Ramos (cell line): ENCODE data around the gene PIGBOS1.
"Not testable (repeated sequence)": the region's sequence is repeated elsewhere in the genome, so short reads cannot be mapped to it uniquely, and the experiment has no call there.

Experiments used
- in situ Hi-C: fragments of 300-500 bp; cut with MboI; formaldehyde crosslinking; loops from one replicate; pipeline ENCODE4 v1.14.3; 2022; ENCODE audit warnings: low sequenced_read_pairs; ENCODE audit not compliant: unreplicated experiment

PIGBOS1 gene

DNA sequence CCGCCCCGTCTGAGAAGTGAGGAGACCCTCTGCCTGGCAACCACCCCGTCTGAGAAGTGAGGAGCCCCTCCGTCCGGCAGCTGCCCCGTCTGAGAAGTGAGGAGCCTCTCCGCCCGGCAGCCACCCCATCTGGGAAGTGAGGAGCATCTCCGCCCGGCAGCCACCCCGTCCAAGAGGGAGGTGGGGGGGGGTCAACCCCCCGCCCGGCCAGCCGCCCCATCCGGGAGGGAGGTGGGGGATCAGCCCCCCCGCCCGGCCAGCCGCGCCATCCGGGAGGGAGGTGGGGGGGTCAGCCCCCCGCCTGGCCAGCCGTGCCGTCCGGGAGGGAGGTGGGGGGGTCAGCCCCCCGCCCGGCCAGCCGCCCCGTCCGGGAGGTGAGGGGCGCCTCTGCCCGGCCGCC, 16.1 kb downstream of the PIGBOS1 start:
- in situ Hi-C loops, result not testable (repeated sequence)

DNA sequence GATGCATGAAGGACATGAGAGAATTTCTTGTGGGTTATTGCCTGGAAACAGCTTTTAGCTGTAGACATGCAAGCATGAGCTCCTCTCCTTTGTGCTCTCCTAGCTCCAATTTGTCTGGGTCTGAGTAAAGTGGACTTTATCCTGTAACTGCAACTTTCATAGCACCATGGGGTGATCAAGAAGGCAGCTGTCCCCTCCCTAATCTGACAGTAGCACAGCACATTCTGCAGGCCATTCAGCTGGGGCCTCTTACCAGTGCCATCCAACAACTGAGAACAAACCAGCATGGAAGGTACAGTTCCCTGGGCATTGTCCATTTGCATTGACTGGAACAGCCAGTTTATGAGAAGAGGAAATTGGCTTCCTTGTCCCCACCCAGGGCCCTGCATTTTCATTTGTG, 21.6 kb downstream of the PIGBOS1 start:
- in situ Hi-C loops, result loop anchor here (25.0 kb wide), 1 partner anchor 1210 kb away; no protein-coding TSS in a partner anchor

DNA sequence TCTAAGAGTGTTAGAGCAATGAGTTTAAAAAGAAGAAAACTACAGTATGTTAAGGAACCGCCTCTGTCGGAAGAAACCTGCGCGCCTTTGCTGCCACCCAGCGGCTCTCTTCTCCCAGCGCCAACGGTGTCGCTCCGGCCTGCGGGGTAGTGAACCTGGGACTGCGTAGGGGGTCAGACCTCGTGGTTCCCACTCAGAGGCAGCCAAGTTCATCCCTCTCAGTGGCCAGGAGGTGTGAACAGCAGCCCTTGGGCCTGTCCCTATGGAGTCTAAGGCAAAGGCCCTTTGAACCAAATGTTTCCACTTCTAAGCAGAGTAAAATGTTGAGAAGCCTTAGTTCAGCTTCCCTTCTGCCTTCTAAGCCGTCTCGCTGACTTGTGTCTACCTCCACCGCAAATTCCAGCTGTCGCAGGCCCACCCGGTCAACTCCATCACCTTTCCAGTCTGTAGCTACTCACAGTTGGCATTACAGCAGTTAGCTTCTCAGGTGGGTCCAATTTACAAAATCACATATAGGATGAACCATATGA, 28.3 kb downstream of the PIGBOS1 start:
- in situ Hi-C loops, result loop anchor here (5.0 to 25.0 kb wide), 2 partner anchors 73 to 1203 kb away; no protein-coding TSS in a partner anchor

DNA sequence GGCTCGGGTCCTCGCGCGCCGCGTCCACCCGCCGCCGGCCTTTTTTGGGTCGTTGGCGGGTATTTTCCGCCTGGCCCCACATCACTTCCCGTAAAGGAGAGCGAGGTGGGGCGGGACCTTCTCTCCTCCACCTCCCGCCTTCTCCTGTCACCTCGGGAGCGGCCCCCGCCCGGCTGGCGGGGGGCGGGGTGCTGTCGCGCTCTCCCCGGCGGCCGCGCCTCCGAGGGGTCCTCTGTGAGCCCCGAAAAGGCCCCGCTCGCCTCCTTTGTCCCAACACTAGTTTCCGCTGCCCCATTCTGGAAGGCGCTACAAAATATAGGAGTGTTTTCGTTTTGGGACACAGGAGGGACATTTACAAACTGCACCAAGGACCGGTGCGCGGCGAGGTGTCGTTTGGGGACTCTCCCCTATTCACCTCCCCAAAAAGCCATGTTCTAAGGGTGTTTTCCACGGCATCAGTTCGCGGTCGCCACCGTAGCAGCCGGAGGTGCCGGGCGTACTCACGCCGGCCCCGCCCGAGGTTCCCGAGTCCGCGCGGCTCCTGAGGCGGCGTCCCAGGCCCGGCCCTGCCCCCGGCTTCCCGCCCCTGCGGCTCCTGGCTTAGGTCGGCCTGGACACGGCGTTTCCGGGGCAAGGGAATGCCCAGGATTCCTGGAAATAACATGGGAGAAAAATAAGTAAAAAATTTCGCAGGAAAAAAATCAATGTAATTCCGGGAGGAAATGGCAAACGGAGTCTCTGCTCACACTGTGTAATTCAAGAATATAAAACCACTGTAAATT, 29.0 kb downstream of the PIGBOS1 start, which contains the start of gene RAB27A:
TSS of gene RAB27A (minus strand) at position 68 of the 782 bp plus-strand sequence. CDS start 54,879 bp downstream, outside the sequence.
- in situ Hi-C loops, result loop anchor here (5.0 to 25.0 kb wide), 2 partner anchors 73 to 1203 kb away; no protein-coding TSS in a partner anchor

DNA sequence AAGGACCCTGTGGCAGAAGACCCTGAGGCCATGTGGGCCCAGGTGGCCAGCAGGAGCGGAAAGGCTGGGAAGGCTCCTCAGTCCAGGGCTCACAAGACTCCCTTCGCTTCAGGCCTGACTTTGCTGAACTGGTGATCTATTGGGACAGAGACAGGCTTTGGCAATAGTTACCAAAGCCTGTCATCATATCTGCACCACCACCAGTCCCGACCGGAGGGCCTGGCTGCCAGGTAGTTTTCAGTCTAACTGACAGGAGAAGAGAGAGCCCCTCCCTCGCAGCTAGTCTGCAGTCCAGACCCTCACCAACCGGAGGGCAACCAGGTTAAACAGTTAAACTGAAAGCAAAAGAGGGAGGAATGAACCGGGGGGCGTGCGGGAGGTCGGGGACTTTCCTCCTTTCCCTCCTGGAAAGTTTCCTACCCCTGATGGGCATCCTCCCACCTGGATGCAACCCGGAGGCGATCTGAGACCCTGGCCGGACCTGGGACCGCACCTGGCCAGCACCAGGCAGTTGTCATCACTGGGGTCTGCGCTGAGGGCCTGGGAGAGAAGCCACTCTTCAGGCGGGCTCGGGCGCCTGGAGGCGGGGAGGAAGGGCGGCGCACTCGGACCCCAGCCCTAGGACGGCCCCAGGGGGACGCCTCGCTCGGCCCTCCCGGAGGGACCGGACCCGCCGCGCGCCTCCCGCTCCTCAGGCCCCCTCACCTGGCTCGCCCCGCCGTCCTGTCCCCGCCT, 29.7 kb downstream of the PIGBOS1 start:
- in situ Hi-C loops, result loop anchor here (25.0 kb wide), 1 partner anchor 1202 kb away; no protein-coding TSS in a partner anchor

DNA sequence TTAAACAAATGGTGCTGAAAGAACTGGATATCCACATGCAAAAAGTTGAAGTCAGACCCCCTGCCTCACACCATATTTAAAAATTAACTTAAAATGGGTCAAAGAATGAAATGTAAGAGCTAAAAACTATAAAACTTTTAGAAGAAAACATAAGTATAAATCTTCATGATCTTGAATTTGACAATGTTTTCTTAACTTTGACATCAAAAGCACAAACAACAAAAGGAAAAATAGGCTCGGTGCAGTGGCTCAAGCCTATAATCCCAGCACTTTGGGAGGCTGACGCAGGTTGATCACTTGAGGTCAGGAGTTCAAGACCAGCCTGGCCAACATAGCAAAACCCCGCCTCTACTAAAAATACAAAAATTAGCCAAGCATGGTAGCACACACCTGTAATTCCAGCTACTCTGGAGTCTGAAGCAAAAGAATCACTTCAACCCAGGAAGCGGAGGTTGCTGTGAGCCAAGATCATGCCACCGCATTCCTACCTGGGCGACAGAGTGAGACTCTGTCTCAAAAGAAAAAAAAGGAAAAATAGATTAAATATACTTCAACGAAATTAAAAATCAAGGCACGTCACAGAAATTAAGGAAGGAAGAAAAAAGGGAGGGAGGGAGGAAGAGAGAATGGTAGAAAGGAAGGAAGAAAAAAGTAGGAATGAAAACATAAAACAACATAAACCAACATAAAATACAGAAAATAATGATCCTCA, 30.8 kb downstream of the PIGBOS1 start:
- in situ Hi-C loops, result loop anchor here (25.0 kb wide), 1 partner anchor 1201 kb away; no protein-coding TSS in a partner anchor

DNA sequence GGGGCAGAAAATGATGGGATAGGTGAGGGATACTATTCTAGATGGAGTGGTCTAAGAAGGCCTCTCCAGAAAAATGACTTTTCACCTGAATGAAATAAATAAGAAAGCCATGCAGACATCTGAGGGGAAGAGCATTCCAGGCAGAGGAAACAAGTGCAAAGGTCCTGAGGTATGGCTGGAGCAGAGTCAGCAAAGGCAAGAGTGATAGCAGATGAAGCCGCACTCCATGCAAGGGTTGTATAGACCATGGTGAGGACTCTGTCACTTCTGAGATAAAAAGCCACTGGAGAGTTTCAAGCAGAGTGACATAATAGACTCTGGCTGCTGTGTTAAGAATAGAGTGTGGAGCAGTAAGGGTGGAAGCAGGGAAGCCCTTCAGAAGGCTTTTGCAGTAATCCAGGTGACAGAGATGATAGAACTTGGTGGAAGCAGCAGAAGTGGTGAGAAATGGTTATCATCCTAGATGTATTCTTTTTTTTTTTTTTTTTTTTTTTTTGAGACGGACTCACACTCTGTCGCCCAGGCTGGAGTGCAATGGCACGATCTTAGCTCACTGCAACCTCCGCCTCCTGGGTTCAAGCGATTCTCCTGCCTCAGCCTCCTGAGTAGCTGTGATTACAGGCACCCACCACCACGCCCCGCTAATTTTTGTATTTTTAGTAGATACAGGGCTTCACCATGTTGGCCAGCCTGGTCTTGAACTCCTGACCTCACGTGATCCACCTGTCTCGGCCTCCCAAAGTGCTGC, 32.3 kb downstream of the PIGBOS1 start:
- in situ Hi-C loops, result loop anchor here (25.0 kb wide), 1 partner anchor 1199 kb away; no protein-coding TSS in a partner anchor

DNA sequence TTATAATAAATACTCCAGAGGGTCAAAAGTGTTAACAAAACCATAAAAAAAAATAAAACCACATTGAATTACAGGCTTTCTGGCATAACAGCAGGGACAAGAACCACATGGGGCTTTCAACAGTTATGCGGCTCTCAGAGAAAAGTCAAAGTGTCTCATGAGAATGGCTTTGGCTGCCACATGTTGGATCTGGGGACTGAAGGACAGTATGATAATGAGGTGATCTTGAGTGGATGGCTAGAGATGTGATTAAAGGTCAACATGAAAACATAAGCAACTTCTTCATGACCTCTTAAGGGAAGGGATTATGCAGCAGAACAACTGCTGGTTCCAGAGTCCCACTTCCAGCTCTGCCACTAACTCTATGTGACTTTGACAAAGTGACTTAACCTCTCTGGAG, 34.5 kb downstream of the PIGBOS1 start:
- in situ Hi-C loops, result loop anchor here (25.0 kb wide), 1 partner anchor 1197 kb away; no protein-coding TSS in a partner anchor

DNA sequence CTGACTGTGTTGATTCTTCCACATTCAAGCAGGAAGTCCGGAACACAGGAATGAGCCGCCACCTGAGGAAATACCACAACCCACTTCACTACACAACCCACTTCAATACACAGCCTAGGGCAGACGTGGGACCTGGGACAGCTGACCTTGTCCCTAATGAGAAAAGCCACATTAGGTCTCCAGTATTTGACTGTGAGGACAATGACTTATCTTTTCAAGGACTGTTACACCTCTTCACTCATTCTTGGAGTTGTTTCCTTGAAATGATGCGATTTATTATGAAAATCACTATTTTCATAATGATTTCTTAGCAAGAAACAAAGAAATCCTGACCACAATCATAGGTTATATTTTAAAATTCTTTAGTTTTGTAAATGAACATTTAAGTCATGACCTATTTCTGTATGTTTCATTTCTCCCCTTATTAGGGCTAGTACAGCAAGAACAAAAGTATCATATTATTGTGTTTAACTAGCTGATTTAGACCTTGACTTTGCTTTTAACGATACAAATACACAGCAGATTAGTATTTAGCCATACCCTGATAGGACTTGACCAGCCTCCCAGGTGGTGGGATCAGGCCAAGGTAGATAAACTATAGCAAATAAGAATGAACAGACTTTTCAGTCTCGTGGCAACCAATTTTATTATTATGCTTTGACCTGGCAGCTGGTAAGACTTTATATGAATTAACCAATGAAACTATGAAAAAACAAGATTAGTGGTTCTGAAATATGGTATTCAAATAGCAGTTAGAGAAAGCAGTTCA, 35.4 kb downstream of the PIGBOS1 start:
- in situ Hi-C loops, result loop anchor here (25.0 kb wide), 1 partner anchor 1196 kb away; no protein-coding TSS in a partner anchor

DNA sequence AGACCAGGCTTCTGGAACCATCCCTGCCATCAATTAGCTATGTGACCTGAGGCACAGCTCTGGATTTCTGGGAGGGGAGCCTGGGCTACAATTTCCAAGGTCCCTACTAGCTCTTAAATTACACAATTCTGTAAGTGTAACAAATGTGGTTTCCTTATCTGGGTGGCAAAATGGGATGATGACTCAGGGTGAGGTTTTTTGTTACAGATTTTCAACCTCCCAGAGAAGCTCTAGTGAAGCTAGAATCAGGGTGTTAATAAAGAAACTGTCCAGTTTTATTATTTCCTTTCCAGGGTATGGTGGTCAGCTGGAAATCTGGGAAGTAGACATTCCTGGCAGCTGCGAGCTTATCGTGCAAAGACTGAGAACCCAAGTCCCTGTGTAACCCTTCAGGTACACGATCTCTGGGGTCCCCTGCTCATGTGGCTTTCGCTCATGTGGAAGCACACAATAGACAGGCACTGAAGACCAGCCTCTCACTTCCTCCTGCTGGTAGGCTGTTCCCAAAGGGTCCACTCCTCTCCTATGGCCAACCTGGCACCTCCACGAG, 36.6 kb downstream of the PIGBOS1 start:
- in situ Hi-C loops, result loop anchor here (25.0 kb wide), 1 partner anchor 1195 kb away; no protein-coding TSS in a partner anchor

DNA sequence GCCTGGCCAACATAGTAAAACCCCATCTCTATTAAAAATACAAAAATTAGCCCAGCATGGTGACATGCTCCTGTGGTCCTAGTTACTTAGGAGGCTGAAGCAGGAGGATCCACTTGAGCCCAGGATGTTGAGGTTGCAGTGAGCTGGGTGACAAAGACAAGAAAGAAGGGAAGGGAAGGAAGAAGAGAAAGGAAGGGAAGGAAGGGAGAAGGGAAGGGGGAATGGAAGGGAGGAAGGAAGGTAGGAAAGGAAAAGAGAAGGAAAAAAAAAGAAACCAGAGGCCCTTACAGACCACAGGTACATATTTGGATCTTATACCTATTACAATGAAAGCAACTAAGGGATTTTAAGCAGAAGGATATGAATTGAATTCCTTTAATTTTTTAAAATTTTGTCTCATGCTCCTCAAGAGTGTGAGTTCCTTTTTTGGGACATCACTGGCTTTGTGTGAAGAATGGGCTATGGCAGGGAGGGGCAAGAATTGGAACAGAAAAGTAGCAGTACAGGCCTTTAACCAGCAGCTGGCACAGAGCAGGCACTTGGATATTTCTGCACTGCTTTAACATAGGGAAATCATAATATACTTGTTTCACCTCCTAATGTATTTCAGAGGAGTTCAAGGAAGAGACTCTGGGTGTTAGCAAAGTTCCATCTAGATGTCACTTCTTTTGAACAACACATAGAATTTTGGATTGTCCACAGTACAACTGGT, 37.2 kb downstream of the PIGBOS1 start:
- in situ Hi-C loops, result loop anchor here (25.0 kb wide), 1 partner anchor 1194 kb away; no protein-coding TSS in a partner anchor

DNA sequence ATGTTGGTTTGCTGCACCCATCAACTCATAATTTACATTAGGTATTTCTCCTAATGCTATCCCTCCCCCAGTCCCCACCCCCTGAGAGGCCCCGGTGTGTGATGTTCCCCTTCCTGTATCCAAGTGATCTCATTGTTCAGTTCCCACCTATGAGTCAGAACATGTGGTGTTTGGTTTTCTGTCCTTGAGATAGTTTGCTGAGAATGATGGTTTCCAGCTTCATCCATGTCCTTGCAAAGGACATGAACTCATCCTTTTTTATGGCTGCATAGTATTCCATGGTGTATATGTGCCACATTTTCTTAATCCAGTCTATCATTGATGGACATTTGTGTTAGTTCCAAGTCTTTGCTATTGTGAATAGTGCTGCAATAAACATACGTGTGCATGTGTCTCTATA, 38.3 kb downstream of the PIGBOS1 start:
- in situ Hi-C loops, result loop anchor here (25.0 kb wide), 1 partner anchor 1193 kb away; no protein-coding TSS in a partner anchor

DNA sequence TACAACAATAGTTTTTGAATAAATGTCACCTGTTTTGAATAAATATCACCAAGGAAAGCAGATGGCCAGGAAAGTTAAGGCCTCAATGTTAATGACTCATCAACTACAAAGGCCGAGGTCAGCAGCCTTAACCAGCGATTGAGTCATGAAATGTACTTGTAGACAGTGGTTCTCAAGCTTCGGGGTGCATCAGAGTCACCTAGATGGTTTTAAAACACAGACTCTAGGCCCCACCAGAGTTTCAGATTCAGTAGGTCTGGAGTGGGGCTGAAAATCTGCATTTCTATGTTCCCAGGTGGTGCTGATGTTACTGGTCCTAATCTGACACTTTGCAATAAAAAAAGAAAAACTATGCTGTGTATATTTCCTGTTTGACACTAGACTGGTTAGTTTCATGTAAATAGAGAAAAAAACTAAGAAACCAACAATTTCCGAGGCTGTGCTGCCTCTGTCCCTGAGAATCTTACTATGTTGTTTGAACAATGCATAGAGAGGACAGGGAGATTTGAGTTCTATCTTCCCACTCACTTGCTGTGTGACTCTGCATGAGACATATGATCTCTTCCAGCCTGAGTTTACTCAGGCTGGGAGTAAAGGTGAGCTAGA, 39.1 kb downstream of the PIGBOS1 start:
- in situ Hi-C loops, result loop anchor here (25.0 kb wide), 1 partner anchor 1193 kb away; no protein-coding TSS in a partner anchor

DNA sequence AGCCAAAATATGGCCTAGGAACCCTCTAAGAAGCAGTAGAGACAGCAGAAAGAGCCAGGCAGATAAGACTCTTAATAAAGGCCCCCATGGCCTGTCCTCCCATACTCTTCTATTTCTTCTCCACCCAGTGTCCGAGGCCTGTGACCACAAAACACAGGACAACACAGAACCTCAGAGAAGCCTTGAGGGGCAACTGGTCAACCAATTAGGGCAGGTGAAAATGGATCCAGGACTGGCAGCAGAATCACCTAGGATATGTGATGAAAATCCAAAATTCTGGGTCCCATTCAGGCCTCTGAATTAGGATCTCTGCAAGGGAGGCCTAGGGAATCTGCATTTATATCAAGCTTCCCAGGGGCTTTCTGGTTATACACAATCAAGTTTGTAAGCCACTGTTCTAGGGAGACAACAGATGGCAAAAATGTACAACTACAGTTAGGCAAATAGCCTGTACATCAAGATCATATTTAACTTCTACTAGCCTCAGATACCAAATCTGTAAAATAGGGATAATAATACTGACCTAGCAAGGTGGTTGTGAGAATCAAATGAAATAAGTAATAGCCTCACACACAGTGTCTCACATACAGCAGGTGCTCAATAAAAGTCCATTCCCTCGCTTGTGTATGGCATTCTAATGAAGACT, 39.7 kb downstream of the PIGBOS1 start:
- in situ Hi-C loops, result loop anchor here (25.0 kb wide), 1 partner anchor 1192 kb away; no protein-coding TSS in a partner anchor

DNA sequence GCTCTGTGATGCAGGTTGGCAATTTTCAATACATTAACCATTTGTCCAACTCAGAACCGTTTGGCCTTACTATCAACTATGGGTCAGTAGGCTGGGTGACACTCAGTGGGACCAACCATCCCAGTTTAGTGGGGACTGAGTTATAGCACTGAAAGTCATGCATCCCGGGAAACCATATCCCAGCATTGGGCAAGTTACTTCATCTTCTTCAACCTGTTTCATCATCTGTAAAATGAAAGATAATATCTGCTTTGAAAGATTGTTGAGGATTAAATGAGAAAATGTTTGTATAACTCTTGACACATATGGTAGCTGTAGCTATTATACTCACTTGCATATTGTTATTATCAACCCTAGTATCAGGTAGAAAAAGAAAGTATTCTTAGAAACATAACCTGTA, 41.2 kb downstream of the PIGBOS1 start:
- in situ Hi-C loops, result loop anchor here (25.0 kb wide), 1 partner anchor 1190 kb away; no protein-coding TSS in a partner anchor

DNA sequence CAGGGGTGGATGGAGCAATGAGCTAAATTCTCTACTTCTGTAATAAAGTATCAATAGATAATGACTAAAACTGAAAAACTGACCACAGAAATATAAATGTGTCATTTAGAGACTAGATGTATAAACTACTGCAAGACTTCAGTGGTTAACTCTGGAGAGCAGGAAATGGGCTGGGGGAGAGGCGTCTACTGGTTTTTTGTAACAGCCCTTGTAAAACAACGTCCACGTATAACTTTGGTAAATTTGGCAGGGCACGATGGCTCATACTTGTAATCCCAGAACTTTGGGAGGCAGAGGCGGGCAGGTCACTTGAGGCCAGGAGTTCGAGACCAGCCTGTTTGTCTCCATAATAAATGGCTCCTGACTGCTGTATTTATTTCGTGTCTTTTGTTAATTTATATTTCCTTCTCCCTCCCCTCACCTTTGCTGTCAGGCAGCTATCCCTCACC, 41.8 kb downstream of the PIGBOS1 start:
- in situ Hi-C loops, result loop anchor here (25.0 kb wide), 1 partner anchor 1190 kb away; no protein-coding TSS in a partner anchor
